Thymus (tissue), 11 donors: Measurements from ENCODE around the gene UBR2. TPM values are rescaled to one million over a fixed set of nuclear protein-coding genes. Genes with fewer than 3 reads are reported as not detected.

Experiments
- DNase-seq, 9 donors: peaks; one replicate each; pipeline ENCODE4 v3.0.0-alpha.2; 2013; ENCODE audit warnings: low spot score in 9 of 9, low read depth in 6 of 9, missing footprints in 1 of 9
- H3K27ac ChIP-seq, 2 donors: one replicate each; pipeline ENCODE4 v1.5.1; 2013; ENCODE audit warnings: control low read depth in 1 of 2, low read depth in 1 of 2, low read length in 1 of 2, mild to moderate bottlenecking in 1 of 2, moderate library complexity in 1 of 2
- H3K27me3 ChIP-seq, 2 donors: one replicate each; pipeline ENCODE4 v1.5.1; 2013; ENCODE audit warnings: low read length in 1 of 2; ENCODE audit not compliant: control insufficient read depth in 2 of 2, insufficient read depth in 1 of 2
- H3K36me3 ChIP-seq, 2 donors: one replicate each; pipeline ENCODE4 v1.5.1; 2013; ENCODE audit warnings: low read length in 1 of 2, mild to moderate bottlenecking in 1 of 2, moderate library complexity in 1 of 2; ENCODE audit not compliant: control insufficient read depth in 2 of 2, insufficient read depth in 2 of 2
- H3K4me1 ChIP-seq, 2 donors: one replicate each; pipeline ENCODE4 v1.5.1; 2013; ENCODE audit warnings: low read length in 2 of 2; ENCODE audit not compliant: control insufficient read depth in 2 of 2, insufficient read depth in 2 of 2
- H3K4me3 ChIP-seq, 2 donors: one replicate each; pipeline ENCODE4 v1.5.1; 2013; ENCODE audit warnings: low read length in 2 of 2, control low read depth in 1 of 2, mild to moderate bottlenecking in 1 of 2
- H3K9me3 ChIP-seq, 2 donors: one replicate each; pipeline ENCODE4 v1.5.1; 2013; ENCODE audit warnings: low read length in 1 of 2, mild to moderate bottlenecking in 1 of 2; ENCODE audit not compliant: control insufficient read depth in 2 of 2, insufficient read depth in 1 of 2
- WGBS: extraction: QIAGEN DNeasy Blood & Tissue Kit; methylation state at CpG from one replicate; pipeline ENCODE4 v1.1.7; 2013; 5-methylcytosine and 5-hydroxymethylcytosine counted together
- polyA plus RNA-seq: library from polyadenylated mRNA; stranded (reverse); fragments of 200-250 nt; gene quantifications from one replicate; pipeline ENCODE4 v1.2.3, GENCODE V29; 2013
- total RNA-seq: library from RNA; stranded (reverse); fragments of 120-200 nt; gene quantifications from one replicate; pipeline ENCODE4 v1.2.4, GENCODE V29; 2013
- donor health status: healthy.

The UBR2 gene
- total and polyA plus RNA-seq, 2 donors, result 16.2 to 22.7 TPM

- no peak for DNase-seq
- Histone ChIP-seq H3K27me3 (no peaks in the 10 kb centered on the region), H3K4me1 (no peaks in the 10 kb centered on the region), H3K36me3 (peaks cover 21 to 45% of the 10 kb centered on the region in 2 donors), H3K4me3 (no peak overlapping the region), H3K27ac (no peak overlapping the region), H3K9me3 (no peaks in the 10 kb centered on the region)
- 96% methylated on average over 1 of the region's 1 CpG for WGBS
Observed at GRCh38 chr6:42627044-42627443, 63.2 kb downstream of the UBR2 start.

- Histone ChIP-seq H3K36me3 (peaks cover 21 to 47% of the 10 kb centered on the region in 2 donors), H3K4me1 (no peaks in the 10 kb centered on the region), H3K9me3 (no peaks in the 10 kb centered on the region), H3K27me3 (no peaks in the 10 kb centered on the region), H3K4me3 (no peak overlapping the region), H3K27ac (no peak overlapping the region)
- no peak for DNase-seq
- 94% methylated on average over 1 of the region's 1 CpG for WGBS
Observed at GRCh38 chr6:42627674-42628073, 63.8 kb downstream of the UBR2 start.

- Histone ChIP-seq H3K27ac (no peak overlapping the region), H3K27me3 (no peaks in the 10 kb centered on the region), H3K4me1 (no peaks in the 10 kb centered on the region), H3K9me3 (no peaks in the 10 kb centered on the region), H3K4me3 (no peak overlapping the region), H3K36me3 (peaks cover 30 to 56% of the 10 kb centered on the region in 2 donors)
- 99% methylated on average over 2 of the region's 2 CpGs for WGBS
- DNase-seq, result no peak
Observed at GRCh38 chr6:42628604-42629003, 64.8 kb downstream of the UBR2 start.

GRCh38 chr6:42629845-42630244 is 66.0 kb downstream of the UBR2 start:
- H3K36me3 ChIP-seq, result peaks cover 36 to 56% of the 10 kb centered on the region in 2 donors

GRCh38 chr6:42637681-42638080 is 73.9 kb downstream of the UBR2 start:
- no peak for DNase-seq
- H3K4me3 ChIP-seq, result no peak overlapping the region
- H3K27ac ChIP-seq, result no peak overlapping the region
- WGBS, result 97% methylated on average over 3 of the region's 3 CpGs
- no peaks in the 10 kb centered on the region for H3K9me3 ChIP-seq
- peaks cover 40 to 77% of the 10 kb centered on the region in 2 donors for H3K36me3 ChIP-seq
- no peaks in the 10 kb centered on the region for H3K27me3 ChIP-seq
- H3K4me1 ChIP-seq, result no peaks in the 10 kb centered on the region

More at GRCh38 chr6:42629845-42630244, 66.0 kb downstream of the UBR2 start:
- no peak for DNase-seq
- Histone ChIP-seq H3K4me3 (no peak overlapping the region), H3K27me3 (no peaks in the 10 kb centered on the region), H3K4me1 (no peaks in the 10 kb centered on the region), H3K9me3 (no peaks in the 10 kb centered on the region), H3K27ac (no peak overlapping the region)
- WGBS, result 94% methylated on average over 5 of the region's 5 CpGs

- no peak for DNase-seq
- no peak overlapping the region for H3K4me3 ChIP-seq
- WGBS, result over 99% methylated on average over 5 of the region's 5 CpGs
- no peaks in the 10 kb centered on the region for H3K4me1 ChIP-seq
- no peak overlapping the region for H3K27ac ChIP-seq
- H3K27me3 ChIP-seq, result no peaks in the 10 kb centered on the region
- peaks cover 29 to 79% of the 10 kb centered on the region in 2 donors for H3K36me3 ChIP-seq
- no peaks in the 10 kb centered on the region for H3K9me3 ChIP-seq
Observed at GRCh38 chr6:42642794-42643193, 79.0 kb downstream of the UBR2 start.

- 94% methylated on average over 3 of the region's 3 CpGs for WGBS
- H3K36me3 ChIP-seq, result peaks cover 31 to 75% of the 10 kb centered on the region in 2 donors
- no peaks in the 10 kb centered on the region for H3K27me3 ChIP-seq
- H3K27ac ChIP-seq, result no peak overlapping the region
- no peaks in the 10 kb centered on the region for H3K4me1 ChIP-seq
- no peaks in the 10 kb centered on the region for H3K9me3 ChIP-seq
- H3K4me3 ChIP-seq, result no peak overlapping the region
- no peak for DNase-seq
Observed at GRCh38 chr6:42644211-42644610, 80.4 kb downstream of the UBR2 start.

GRCh38 chr6:42652024-42652746 is 88.4 kb downstream of the UBR2 start:
- Histone ChIP-seq H3K4me1 (no peaks in the 10 kb centered on the region), H3K27me3 (no peaks in the 10 kb centered on the region), H3K9me3 (no peaks in the 10 kb centered on the region), H3K4me3 (no peak overlapping the region), H3K27ac (no peak overlapping the region), H3K36me3 (peaks cover 22 to 59% of the 10 kb centered on the region in 2 donors)
- no peak for DNase-seq
- WGBS, result 97% methylated on average over 5 of the region's 5 CpGs

GRCh38 chr6:42653851-42654250 is 90.0 kb downstream of the UBR2 start:
- H3K36me3 ChIP-seq, result peaks cover 20 to 62% of the 10 kb centered on the region in 2 donors
- WGBS, result 97% methylated on average over 5 of the region's 5 CpGs
- no peak overlapping the region for H3K4me3 ChIP-seq
- H3K9me3 ChIP-seq, result no peaks in the 10 kb centered on the region
- no peaks in the 10 kb centered on the region for H3K27me3 ChIP-seq
- no peak for DNase-seq
- H3K4me1 ChIP-seq, result no peaks in the 10 kb centered on the region
- no peak overlapping the region for H3K27ac ChIP-seq
